T-helper 2 cell (primary cell): ENCODE results near the gene SP100.

Experiments
- DNase-seq, 5 experiments: peaks; one replicate each; pipeline versions ENCODE4 v3.0.0 to v3.0.0-alpha.2; 2012 to 2022

The SP100 gene

DNA sequence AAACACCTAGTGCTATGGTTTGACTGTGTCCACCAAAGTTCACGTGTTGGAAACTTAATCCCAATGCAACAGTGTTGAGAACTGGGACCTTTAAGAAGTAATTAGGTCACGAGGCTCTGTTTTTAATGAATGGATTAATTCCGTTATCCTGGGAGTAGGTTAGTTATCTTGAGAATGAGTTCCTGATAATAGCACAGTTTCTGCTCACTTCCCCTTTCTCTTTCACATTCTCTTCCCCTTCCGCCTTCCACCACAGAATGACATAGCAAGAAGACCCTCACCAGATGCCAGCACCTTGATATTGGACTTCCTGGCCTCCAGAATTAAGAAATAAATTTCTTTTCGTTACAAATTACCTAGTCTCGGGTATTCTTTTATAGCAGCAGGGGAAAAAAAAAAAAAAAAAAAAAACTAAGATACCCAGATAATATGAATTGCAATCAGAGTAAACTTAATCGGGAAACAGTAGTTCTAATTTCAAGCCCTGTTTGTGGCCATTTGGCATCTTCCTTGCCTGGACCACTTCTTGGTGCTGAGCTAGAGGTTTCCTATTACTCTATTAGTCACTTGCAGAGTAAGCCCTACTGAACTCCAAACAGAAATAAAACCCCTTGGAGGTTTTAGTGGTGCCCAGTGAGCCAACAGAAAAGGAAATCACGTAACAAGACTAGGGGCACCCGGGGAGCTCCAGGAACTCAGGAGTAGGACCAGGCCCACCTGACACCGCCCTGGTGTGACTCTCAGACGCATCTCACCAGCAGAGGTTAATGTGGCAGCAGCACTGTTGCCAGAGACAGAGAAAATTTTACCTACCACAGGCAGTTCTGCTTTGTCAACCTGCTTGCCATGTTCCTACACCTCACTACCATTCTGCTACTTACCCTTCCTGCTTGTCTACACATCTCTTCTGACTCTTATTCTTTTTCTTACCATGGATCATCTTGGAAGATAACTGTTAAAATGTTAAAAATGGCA is 149.1 kb downstream of the SP100 start:
- DNase-seq = no peak

DNA sequence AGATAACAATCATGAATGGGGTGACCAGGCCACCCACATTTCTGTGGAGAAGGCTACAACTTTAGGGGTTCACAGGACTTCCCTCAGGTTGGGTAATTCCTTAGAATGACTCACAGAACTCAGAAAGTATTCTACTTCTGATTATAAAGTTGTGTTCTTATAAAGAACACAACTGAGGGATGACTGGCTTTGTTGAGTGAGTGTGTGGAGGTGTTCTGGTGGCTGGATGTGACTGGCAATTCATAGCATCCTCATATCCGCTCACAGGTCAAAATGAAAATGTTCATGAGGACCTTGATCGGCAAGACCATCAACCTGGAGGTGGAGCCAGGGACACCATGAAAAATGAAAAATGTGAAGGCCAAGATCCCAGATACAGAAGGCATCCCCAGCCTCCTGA is 153.3 kb downstream of the SP100 start:
- DNase-seq = peak in 1 of 5 experiments; percentile 13

GRCh38 chr2:230570987-230571386 is 155.0 kb downstream of the SP100 start:
- no peak for DNase-seq

DNA sequence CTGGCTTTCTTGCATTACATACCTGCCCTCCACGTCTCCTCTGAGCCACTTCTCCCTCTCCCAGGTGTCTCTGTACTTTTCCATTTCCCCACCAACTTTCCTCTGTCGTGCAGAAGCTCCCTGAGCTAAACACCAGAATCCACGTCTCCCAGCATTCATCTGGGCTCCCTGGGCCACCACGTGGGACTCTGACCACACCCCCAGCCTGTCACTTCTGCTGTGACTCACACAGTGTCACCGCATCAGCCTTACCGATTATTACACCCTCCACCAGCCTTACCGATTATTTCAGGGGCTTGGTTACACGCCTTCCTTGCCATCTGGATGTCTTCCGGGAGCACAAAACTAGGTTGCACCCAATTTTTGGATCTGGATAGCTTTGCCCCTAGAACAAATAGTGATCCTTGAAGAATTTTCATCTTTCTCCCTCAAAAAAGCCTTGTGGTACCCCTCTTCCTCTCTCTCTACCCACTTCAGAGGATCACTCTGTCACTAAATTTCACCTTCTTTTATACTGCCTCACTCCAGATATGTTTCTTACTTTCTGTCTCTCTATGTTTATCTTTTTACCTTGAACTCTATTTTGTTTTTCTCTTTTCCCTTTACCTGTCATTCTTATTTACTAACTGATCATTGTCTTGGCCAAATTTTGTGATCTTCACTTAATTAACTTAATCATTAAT is 159.8 kb downstream of the SP100 start:
- peak in 2 of 5 experiments; percentile 35 to 63 for DNase-seq

- DNase-seq = no peak
These were observed 161.1 kb downstream of the SP100 start for GRCh38 chr2:230577114-230577513.

- no peak for DNase-seq
These were observed 162.1 kb downstream of the SP100 start for GRCh38 chr2:230578106-230578505.

DNA sequence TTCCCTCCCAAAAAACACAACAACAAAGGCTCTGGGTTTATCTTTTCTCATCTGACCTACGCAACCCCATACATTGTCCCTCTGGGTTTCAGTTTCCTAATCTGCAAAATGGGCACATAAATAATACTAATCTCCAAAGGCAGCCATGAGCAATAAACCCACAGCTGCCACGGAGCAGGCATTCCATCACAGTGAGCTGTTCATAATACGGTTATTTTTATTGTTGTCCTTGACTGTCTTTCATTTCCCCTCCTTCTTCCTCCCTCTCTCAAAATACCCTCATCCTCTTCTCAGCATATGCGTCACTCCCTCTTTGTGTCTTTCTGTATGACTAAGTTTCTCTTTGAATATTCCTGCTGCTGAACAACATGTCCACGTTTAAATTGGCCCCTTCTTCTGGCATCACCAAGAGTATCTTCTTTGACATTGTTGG is 166.9 kb downstream of the SP100 start:
- DNase-seq = peak in 1 of 5 experiments; percentile 85

GRCh38 chr2:230583581-230583980 is 167.6 kb downstream of the SP100 start:
- DNase-seq = no peak

- no peak for DNase-seq
These were observed 170.5 kb downstream of the SP100 start for GRCh38 chr2:230586328-230586982.

GRCh38 chr2:230589025-230589424 is 173.0 kb downstream of the SP100 start:
- no peak for DNase-seq

GRCh38 chr2:230589497-230590015 is 173.6 kb downstream of the SP100 start:
- DNase-seq = peak in 1 of 5 experiments; percentile 55

DNA sequence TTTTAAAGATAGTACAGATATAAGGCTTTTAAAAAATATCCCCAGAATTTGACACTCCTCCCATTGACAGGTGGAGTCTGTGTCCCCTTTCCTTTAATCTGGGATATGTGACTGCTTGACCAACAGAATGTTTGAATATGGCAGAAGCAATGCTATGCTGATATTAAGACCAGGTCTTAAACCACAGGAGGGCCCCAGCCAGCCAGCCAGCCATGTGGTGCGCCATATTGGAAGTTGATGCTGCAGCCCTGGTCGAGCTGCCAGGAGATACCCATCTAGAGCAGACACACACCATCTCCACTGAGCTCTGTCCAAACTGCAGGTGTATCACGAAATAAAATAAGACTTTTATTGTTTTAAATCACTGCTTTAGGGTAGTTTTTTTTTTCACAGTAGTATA is 174.3 kb downstream of the SP100 start:
- DNase-seq = no peak

DNA sequence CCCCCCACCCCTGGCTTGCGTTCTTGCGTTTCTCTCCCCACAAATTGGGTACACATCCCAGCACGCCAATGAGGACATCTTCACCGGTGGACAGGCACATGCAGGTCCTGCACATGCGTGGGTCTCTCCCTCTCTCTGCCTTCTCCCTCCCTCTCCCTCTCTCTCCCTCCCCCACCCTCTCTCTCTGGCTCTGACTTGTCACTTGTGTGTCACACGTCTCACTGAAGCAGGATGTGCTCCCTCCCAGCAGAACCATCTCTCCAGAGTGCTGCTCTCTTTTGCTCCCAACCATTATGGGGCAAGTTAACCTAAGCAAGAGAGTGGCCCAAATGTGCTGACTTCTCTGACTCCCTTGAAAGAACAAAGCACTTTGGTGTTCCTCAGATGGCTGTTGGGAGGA is 175.8 kb downstream of the SP100 start:
- DNase-seq = peak in 1 of 5 experiments; percentile 27

- DNase-seq = peak in 1 of 5 experiments; percentile 76
These were observed 176.8 kb downstream of the SP100 start for GRCh38 chr2:230592775-230593174.
